ENCODE results near the gene GUCY2D.

Gene GUCY2D

DNA sequence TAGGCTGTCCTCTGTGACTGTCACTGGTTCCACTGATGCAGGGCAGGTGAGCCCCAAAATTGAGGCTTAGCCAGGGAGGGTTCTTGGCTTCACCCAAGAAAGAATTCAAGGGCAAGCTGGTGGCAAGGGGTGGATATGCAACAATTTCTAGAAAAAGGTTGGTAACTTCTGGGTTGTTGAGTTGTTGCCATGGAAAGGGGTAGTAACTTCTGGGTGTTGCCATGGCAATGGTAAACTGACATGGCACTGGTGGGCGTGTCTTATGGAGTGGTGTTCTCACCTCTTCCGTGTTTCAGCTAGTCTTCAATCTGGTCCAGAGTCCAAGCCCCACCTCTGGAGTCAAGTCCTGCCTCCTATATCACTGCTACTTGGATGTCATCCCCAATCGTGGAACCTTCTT, 9.5 kb upstream of the GUCY2D start:
- no peak for DNase-seq

DNA sequence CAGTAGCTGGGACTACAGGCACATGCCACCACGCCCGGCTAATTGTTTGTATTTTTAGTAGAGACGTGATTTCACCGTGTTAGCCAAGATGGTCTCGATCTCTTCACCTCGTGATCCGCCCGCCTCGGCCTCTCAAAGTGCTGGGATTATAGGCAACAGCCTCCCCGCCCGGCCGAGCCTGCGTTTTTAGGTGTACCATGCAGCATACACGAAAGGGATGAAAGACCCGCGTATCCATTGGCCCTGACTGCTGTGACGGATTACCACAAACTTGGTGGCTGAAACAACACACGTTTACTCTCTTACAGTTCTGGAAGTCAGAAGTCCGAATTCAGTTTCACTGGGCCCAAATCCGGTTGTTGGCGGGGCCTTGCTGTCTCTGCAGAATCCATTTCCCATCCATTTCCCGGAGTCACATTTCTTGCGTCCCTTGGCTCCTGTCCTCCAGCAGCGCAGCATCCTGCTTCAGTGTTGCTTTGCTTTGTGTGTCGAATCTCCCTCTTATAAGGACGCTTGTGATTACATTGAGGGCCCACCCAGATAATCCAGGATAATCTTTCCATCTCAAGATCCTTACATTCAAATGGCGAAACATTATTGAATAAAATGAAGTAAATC, 8.3 kb upstream of the GUCY2D start:
- DNase-seq: no peak

DNA sequence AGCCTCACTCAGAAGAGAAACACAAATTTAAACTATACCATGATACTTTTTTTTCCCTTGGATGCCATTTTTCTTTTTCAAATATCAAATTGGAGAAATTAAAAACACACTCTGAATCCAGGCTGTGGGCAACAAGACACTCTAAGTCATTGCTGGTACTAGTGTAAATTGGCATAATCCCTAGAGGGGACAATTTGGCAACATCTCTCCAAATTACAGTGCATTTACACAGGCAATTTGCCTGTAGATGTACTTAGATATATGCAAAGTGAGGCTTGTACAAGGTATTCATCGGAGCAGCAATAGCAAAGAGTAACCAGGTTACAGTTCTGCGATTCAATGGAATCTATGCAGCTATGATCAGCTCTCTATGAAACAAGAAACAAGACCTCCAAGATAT, 6.7 kb upstream of the GUCY2D start:
- no peak for DNase-seq

- DNase-seq: peak; percentile 24 to 25
These were observed 5.2 kb upstream of the GUCY2D start for GRCh38 chr17:7997186-7997585.

DNA sequence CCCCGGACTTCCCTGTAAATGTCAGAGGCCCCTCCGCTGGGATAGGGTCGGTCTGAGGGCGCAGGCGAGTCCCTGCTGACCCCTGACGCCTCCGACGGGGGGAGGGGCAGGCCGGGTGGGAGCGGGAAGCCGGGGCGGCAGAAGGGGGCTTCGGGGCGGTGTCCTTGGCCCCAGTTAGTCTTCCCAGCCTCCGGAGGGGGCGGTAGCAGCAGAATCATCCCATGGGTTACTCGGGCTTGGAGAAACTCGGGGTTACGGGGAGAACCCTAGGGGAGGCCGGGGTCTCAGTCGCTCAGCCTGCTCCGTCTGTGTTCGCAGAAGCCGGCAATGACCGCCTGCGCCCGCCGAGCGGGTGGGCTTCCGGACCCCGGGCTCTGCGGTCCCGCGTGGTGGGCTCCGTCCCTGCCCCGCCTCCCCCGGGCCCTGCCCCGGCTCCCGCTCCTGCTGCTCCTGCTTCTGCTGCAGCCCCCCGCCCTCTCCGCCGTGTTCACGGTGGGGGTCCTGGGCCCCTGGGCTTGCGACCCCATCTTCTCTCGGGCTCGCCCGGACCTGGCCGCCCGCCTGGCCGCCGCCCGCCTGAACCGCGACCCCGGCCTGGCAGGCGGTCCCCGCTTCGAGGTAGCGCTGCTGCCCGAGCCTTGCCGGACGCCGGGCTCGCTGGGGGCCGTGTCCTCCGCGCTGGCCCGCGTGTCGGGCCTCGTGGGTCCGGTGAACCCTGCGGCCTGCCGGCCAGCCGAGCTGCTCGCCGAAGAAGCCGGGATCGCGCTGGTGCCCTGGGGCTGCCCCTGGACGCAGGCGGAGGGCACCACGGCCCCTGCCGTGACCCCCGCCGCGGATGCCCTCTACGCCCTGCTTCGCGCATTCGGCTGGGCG, 542 bp downstream of the GUCY2D start:
- no peak for DNase-seq

- no peak for DNase-seq
These were observed 1.3 kb downstream of the GUCY2D start for GRCh38 chr17:8003594-8004181.

GRCh38 chr17:8004899-8005298, 2.5 kb downstream of the GUCY2D start:
- no peak for DNase-seq

GRCh38 chr17:8005357-8005756, 2.9 kb downstream of the GUCY2D start:
- no peak for DNase-seq

GRCh38 chr17:8005967-8006730, 3.7 kb downstream of the GUCY2D start:
- DNase-seq: no peak

GRCh38 chr17:8006836-8007680, 4.6 kb downstream of the GUCY2D start:
- DNase-seq: no peak

- no peak for DNase-seq
These were observed 5.4 kb downstream of the GUCY2D start for GRCh38 chr17:8007836-8008235.

- no peak for DNase-seq
These were observed 9.7 kb downstream of the GUCY2D start for GRCh38 chr17:8012045-8012580.

DNA sequence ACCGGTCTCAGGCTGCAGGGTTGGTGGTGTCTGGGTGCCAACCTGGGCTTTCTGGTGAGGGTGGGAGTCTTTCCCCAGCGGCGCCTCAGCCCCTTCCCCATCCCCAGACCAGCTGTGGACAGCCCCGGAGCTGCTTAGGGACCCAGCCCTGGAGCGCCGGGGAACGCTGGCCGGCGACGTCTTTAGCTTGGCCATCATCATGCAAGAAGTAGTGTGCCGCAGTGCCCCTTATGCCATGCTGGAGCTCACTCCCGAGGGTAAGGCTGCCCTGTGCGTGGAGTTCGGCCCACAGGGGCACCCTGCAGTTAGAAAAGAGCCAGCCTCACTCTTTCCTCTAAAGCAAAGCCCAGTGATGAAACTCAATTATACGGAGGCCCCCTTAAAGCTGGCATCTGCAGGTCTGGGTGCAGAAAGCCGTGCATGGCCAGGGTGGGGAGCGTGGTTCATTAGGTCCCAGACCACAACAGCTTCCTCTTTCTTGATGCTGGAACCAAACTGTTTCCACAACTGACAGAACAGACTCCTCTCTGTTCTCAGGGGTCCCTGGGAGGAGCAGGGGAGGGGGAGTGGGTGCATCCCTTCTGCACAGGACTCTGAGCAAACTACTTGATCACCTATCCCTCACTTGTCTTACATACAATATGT, 10.7 kb downstream of the GUCY2D start:
- no peak for DNase-seq

GRCh38 chr17:8013731-8014557, 11.5 kb downstream of the GUCY2D start:
- DNase-seq: no peak

DNA sequence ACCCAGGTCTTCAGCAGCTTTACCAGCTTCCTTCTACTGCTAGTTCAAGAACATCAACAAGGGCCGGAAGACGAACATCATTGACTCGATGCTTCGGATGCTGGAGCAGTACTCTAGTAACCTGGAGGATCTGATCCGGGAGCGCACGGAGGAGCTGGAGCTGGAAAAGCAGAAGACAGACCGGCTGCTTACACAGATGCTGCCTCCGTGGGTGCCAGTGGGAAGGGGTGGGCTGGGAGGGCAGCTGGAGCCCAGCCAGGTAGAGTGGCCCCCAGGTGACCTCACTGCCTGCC, 12.1 kb downstream of the GUCY2D start:
- DNase-seq: no peak

GRCh38 chr17:8015236-8015956, 13.0 kb downstream of the GUCY2D start:
- no peak for DNase-seq

- peak; percentile 5 to 9 for DNase-seq
These were observed 13.7 kb downstream of the GUCY2D start for GRCh38 chr17:8015957-8016631.

GRCh38 chr17:8016632-8017424, 14.4 kb downstream of the GUCY2D start:
- DNase-seq: peak; percentile 21 to 37

- no peak for DNase-seq
These were observed 16.0 kb downstream of the GUCY2D start for GRCh38 chr17:8018436-8018835.

Data from activated CD4-positive, alpha-beta T cell treated with anti-CD3 and anti-CD28 coated beads for 4 hours (primary cell).